Bronchial epithelial cell (primary cell): ENCODE measurements around the gene SPATA25. TPM values are rescaled to one million over a fixed set of nuclear protein-coding genes. Genes with fewer than 3 reads are reported as not detected.

Experiments used
- DNase-seq: peaks from one replicate; pipeline ENCODE4 v3.0.0-alpha.2; 2010; ENCODE audit warnings: low read depth
- FAIRE-seq: peaks from 2 replicates; lab custom pipeline; 2011; peaks lifted over from hg19 to GRCh38; lab: Jason Lieb, UNC
- H3K27me3 ChIP-seq: 2 replicates; pipeline ENCODE4 v1.5.1; 2011; ENCODE audit warnings: low read length; ENCODE audit not compliant: control insufficient read depth, insufficient read depth
- H3K36me3 ChIP-seq: 2 replicates; pipeline ENCODE4 v1.5.1; 2011; ENCODE audit warnings: low read length; ENCODE audit not compliant: control insufficient read depth, insufficient read depth
- H3K4me3 ChIP-seq: 2 replicates; pipeline ENCODE4 v1.5.1; 2011; ENCODE audit warnings: mild to moderate bottlenecking, low read depth, low read length, control low read depth
- total RNA-seq: library from RNA; depleted of rRNA; stranded (reverse); fragments of >200 nt; gene quantifications from 2 replicates; pipeline ENCODE4 v1.2.1, GENCODE V29; 2014
- TF ChIP-seq, protein P1 (sequence below): IDR thresholded peaks from 2 replicates; pipeline ENCODE4 v1.5.1; 2011; ENCODE audit warnings: mild to moderate bottlenecking, moderate library complexity, low read length, control low read depth, inconsistent platforms; ENCODE audit not compliant: insufficient read depth, severe bottlenecking

The SPATA25 gene
- total RNA-seq, 1 donor from 2014 or later: 0.53 TPM

DNA sequence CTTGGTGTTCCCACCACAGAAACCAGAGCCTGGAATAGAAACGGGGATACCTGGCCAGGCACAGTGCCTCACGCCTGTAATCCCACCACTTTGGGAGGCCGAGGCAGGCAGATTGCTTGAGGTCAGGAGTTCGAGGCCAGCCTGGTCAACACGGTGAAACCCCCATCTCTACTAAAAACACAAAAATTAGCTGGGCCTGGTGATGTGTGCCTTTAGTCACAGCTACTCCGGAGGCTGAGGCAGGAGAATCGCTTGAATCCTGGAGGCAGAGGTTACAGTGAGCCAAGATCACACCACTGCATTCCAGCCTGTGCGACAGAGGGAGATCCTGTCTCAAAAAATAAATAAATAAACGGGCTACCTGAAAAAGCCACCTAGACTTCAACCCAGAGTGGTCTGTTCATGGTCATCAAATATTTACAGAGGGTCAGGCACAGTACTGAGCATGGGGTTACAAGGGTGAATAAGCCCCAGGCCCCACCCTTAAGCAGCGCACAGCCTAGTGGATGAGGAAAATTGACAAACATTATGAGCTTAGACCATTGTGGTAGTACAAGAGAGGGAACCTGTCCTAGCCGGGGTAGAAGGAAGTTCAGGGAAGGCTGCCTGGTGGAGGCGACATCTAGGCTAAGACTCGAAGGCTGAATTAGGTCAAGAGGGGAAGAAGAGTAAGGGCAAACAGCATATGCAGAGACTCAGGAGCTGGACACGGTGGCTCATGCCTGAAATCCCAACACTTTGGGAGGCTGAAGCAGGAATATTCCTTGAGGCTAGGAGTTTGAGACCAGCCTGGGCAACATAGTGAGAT, 39.9 kb upstream of the SPATA25 start:
- FAIRE-seq: no peak

GRCh38 chr20:45926731-45927070, 39.3 kb upstream of the SPATA25 start:
- FAIRE-seq: no peak

More for the DNA sequence above, 39.9 kb upstream of the SPATA25 start:
- no peak overlapping the region for H3K4me3 ChIP-seq
- no peak for DNase-seq
- no peaks in the 10 kb centered on the region for H3K27me3 ChIP-seq
- H3K36me3 ChIP-seq: no peaks in the 10 kb centered on the region
- TF ChIP-seq, protein P1, sequence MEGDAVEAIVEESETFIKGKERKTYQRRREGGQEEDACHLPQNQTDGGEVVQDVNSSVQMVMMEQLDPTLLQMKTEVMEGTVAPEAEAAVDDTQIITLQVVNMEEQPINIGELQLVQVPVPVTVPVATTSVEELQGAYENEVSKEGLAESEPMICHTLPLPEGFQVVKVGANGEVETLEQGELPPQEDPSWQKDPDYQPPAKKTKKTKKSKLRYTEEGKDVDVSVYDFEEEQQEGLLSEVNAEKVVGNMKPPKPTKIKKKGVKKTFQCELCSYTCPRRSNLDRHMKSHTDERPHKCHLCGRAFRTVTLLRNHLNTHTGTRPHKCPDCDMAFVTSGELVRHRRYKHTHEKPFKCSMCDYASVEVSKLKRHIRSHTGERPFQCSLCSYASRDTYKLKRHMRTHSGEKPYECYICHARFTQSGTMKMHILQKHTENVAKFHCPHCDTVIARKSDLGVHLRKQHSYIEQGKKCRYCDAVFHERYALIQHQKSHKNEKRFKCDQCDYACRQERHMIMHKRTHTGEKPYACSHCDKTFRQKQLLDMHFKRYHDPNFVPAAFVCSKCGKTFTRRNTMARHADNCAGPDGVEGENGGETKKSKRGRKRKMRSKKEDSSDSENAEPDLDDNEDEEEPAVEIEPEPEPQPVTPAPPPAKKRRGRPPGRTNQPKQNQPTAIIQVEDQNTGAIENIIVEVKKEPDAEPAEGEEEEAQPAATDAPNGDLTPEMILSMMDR: no peak

DNA sequence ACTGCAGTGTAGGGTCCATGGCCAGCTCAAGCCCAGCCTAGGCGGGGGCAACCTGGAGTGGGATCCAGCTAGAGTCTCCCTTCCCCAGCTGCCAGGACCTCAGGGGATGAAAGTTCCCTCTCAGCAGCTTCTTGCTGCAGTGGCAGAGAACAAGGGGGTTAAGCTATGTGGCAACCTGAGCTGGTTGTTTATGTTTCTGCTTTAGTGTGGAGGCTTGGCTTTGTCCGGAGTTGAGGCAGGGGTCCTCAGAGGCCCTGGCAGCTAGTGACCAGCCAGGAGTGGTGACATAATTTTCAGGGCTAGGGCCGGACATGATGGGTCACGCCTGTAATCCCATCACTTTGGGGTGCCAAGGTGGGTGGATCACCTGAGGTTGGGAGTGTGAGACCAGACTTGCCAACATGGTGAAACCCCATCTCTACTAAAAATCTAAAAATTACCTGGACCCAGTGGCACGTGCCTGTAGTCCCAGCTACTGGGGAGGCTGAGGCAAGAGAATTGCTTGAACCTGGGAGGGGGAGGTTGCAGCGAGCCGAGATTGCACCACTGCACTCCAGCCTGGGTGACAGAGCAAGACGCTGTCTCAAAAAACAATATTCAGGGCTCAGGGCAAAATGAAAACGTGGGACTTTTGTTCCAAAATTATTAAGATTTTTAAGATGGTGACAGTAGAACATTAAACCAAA, 38.5 kb upstream of the SPATA25 start:
- FAIRE-seq (no peak), DNase-seq (no peak)
- Histone ChIP-seq H3K27me3 (no peaks in the 10 kb centered on the region), H3K36me3 (no peaks in the 10 kb centered on the region), H3K4me3 (no peak overlapping the region)
- TF ChIP-seq, protein P1: no peak

More at GRCh38 chr20:45926731-45927070, 39.3 kb upstream of the SPATA25 start:
- H3K4me3 ChIP-seq: no peak overlapping the region
- DNase-seq: no peak
- no peaks in the 10 kb centered on the region for H3K27me3 ChIP-seq
- no peaks in the 10 kb centered on the region for H3K36me3 ChIP-seq
- TF ChIP-seq, protein P1: no peak

DNA sequence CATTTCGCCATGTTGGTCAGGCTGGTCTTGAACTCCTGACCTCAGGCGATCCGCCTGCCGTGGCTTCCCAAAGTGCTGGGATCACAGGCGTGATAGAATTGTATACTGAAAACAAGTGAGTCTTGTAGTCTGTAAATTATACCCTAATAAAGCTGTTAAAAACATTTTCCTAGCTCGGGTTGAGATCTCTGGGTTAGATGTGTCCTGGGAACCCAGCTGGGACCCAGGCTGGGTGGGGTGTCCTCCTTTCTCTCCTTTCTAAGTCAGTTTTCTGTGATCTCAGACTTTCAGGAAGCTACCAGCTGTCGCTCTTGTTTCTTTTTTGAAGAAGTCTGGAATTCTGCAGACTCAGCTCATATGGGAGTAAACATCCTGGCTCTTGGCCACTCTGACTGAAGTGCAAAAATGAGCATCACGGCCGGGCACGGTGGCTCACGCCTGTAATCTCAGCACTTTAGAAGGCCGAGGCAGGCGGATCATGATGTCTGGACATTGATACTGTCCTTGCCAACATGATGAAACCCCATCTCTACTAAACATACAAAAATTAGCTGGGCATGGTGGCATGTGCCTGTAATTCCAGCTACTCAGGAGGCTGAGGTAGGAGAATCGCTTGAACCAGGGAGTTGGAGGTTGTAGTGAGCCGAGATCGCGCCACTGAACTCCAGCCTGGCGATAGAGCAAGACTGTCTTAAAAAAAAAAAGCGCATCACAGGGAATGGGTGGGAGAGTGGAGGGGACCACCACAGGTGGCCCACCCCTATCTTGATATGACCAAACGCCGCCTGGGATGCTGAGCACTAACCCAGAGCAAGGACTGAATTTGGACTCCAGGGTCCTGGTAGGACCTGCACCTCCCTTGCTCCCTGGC, 37.2 kb upstream of the SPATA25 start:
- Histone ChIP-seq H3K27me3 (no peaks in the 10 kb centered on the region), H3K36me3 (no peaks in the 10 kb centered on the region), H3K4me3 (no peak overlapping the region)
- TF ChIP-seq, protein P1: no peak
- FAIRE-seq: no peak
- DNase-seq: no peak

DNA sequence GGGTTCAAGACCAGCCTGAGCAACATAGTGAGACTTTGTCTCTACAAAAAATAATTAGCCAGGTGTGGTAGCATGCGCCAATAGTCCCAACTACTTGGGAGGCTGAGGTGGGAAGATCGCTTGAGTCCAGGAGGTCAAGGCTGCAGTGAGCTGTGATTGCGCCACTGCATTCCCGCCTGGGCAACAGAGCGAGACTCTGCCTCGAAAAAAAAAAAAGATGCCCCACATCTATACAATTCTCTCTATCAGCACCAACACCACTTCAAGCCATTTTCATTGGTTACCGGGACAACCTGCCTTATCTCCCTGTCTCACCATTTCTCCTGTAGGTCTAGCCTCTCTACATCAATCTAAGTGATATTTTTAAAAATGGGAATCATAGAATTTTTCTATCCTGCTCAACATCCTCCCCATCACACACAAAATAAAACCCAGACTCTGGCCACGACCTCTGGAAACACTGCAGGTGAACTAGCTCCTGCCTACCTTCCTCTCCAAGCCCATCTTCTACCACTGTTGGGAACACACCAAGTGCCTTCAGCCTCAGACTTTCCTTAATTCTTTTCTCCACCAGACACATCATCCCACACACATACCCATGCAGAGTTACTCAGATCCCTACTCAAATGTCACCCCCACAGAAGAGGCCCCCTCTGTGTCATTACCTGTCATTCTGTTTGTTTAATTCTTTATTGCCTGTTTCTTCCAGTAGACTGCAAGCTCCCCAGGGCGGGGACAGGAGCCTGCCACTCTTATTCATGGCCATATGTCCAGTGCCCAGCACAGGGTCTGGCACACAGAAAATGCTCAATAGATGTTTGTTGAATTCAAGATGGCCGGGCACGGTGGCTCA, 34.1 kb upstream of the SPATA25 start:
- no peaks in the 10 kb centered on the region for H3K27me3 ChIP-seq
- FAIRE-seq: no peak

More for the DNA sequence above, 34.1 kb upstream of the SPATA25 start:
- DNase-seq: no peak
- H3K36me3 ChIP-seq: no peaks in the 10 kb centered on the region
- no peak overlapping the region for H3K4me3 ChIP-seq
- TF ChIP-seq, protein P1: no peak
